ENCODE results near the gene GALNT18. TPM values are rescaled to one million over a fixed set of nuclear protein-coding genes. Genes with fewer than 3 reads are reported as not detected.

The GALNT18 gene
- total RNA-seq, 1 experiment from 2014 or later, result not detected

DNA sequence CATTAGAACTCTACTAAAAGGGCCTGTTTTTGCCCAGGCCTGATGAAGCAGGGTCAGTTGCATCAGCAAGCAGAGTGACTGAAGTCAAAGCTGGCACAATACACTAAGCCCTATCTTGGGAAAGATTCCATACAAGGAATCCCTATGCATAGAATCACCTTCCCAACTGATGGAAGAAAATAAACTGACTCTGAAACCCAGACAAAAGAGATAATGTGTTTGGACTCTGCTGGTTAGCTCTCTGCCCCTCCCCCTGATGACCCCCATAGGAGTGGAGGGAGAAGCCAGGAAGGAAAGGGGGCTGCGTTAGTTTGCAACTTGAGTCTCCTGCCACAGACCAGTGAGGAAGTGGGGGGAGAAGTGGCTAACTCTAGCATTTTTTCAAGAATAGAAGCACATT is 32.9 kb downstream of the GALNT18 start:
- no TSS peak for BruUV-seq (replicated peaks)
- Histone ChIP-seq H3K9me2 (ENCODE audit: insufficient read depth) (no peaks in the 10 kb centered on the region), H3K36me3 (ENCODE audit: low read depth) (no peaks in the 10 kb centered on the region), H3K27ac (no peak overlapping the region), H3K4me2 (no peak overlapping the region), H3K79me2 (ENCODE audit: low read depth) (no peaks in the 10 kb centered on the region), H3F3A (ENCODE audit: insufficient read depth, low read depth) (no peaks in the 10 kb centered on the region), H3K4me3 (no peak overlapping the region), H3K9me3 (ENCODE audit: insufficient read depth, low read depth) (no peaks in the 10 kb centered on the region), H3K4me1 (replicated peaks; ENCODE audit: insufficient read depth) (no peaks in the 10 kb centered on the region), H3K27me3 (ENCODE audit: insufficient read depth, low read depth) (peaks cover 22% of the 10 kb centered on the region), H4K20me1 (ENCODE audit: insufficient read depth) (no peaks in the 10 kb centered on the region), H2AFZ (no peak overlapping the region)
- TF ChIP-seq, protein P1, sequence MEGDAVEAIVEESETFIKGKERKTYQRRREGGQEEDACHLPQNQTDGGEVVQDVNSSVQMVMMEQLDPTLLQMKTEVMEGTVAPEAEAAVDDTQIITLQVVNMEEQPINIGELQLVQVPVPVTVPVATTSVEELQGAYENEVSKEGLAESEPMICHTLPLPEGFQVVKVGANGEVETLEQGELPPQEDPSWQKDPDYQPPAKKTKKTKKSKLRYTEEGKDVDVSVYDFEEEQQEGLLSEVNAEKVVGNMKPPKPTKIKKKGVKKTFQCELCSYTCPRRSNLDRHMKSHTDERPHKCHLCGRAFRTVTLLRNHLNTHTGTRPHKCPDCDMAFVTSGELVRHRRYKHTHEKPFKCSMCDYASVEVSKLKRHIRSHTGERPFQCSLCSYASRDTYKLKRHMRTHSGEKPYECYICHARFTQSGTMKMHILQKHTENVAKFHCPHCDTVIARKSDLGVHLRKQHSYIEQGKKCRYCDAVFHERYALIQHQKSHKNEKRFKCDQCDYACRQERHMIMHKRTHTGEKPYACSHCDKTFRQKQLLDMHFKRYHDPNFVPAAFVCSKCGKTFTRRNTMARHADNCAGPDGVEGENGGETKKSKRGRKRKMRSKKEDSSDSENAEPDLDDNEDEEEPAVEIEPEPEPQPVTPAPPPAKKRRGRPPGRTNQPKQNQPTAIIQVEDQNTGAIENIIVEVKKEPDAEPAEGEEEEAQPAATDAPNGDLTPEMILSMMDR (conservative IDR thresholded peaks at IDR 0.05), result no peak
- TF ChIP-seq EZH2 (IDR thresholded peaks at IDR 0.05; ENCODE audit: low read depth), result no peak
- POLR2A ChIA-PET (ENCODE audit: unreplicated experiment), result no interaction called here
- intact Hi-C loops (cut with micrococcal nuclease; ENCODE audit: unreplicated experiment), result no loop called here
- CTCF ChIA-PET, result no interaction called here
- no peak for DNase-seq

DNA sequence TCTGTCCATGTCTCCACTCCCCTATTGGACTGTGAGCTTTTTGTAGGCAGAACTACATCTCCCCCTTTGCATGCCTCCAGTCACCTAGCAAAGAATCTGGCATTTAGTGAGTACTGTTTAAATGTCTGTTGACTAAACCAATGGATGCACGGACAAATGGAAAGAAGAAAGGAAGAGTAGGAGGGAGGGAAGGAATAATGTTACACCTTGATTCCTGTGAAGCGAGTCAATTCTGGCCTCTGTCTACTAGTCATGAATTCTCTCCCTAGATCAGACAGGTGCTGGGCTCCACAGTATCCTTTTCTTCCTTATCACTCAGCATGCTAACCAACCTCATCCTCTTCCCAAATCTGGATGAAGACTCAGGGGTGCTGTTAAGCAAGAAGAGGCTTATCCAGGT is 33.6 kb downstream of the GALNT18 start:
- Histone ChIP-seq H3K4me3 (no peak overlapping the region), H3K36me3 (ENCODE audit: low read depth) (no peaks in the 10 kb centered on the region), H2AFZ (no peak overlapping the region), H3K79me2 (ENCODE audit: low read depth) (no peaks in the 10 kb centered on the region), H4K20me1 (ENCODE audit: insufficient read depth) (no peaks in the 10 kb centered on the region), H3K27me3 (ENCODE audit: insufficient read depth, low read depth) (peaks cover 27% of the 10 kb centered on the region), H3K9me3 (ENCODE audit: insufficient read depth, low read depth) (no peaks in the 10 kb centered on the region), H3K4me2 (no peak overlapping the region), H3K27ac (no peak overlapping the region), H3K4me1 (replicated peaks; ENCODE audit: insufficient read depth) (no peaks in the 10 kb centered on the region), H3K9me2 (ENCODE audit: insufficient read depth) (no peaks in the 10 kb centered on the region), H3F3A (ENCODE audit: insufficient read depth, low read depth) (no peaks in the 10 kb centered on the region)
- BruUV-seq (replicated peaks), result no TSS peak
- no peak for DNase-seq
- ChIA-PET CTCF (no interaction called here), POLR2A (ENCODE audit: unreplicated experiment) (no interaction called here)
- TF ChIP-seq EZH2 (IDR thresholded peaks at IDR 0.05; ENCODE audit: low read depth), result no peak
- TF ChIP-seq, protein P1 (conservative IDR thresholded peaks at IDR 0.05), result no peak
- intact Hi-C loops (cut with micrococcal nuclease; ENCODE audit: unreplicated experiment), result no loop called here

DNA sequence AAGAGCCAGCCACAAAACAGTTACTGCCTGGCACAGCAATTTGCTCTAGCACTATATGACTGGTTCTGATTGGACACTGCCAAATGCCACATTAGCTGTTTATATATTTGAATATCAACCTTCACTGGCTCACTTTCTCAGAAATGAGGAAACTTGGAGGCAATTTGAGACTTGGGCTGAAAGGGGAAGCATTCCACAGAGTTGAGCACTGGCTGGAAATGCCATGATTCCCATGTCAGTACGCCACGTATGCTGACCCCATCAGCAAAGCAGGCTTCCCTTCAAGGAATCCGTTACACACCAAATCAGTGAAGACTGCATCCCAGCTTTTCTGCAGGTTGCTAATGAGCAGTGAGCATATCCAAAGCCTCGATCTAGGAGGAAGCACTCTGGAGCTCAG is 34.7 kb downstream of the GALNT18 start:
- CTCF ChIA-PET, result no interaction called here

More for the DNA sequence above, 34.7 kb downstream of the GALNT18 start:
- Histone ChIP-seq H3K27ac (no peak overlapping the region), H3K9me3 (ENCODE audit: insufficient read depth, low read depth) (no peaks in the 10 kb centered on the region), H3K36me3 (ENCODE audit: low read depth) (no peaks in the 10 kb centered on the region), H3K4me3 (no peak overlapping the region), H3F3A (ENCODE audit: insufficient read depth, low read depth) (no peaks in the 10 kb centered on the region), H3K4me1 (replicated peaks; ENCODE audit: insufficient read depth) (no peaks in the 10 kb centered on the region), H4K20me1 (ENCODE audit: insufficient read depth) (no peaks in the 10 kb centered on the region), H3K79me2 (ENCODE audit: low read depth) (no peaks in the 10 kb centered on the region), H2AFZ (no peak overlapping the region), H3K27me3 (ENCODE audit: insufficient read depth, low read depth) (peaks cover 38% of the 10 kb centered on the region), H3K9me2 (ENCODE audit: insufficient read depth) (no peaks in the 10 kb centered on the region), H3K4me2 (no peak overlapping the region)
- no TSS peak for BruUV-seq (replicated peaks)
- intact Hi-C loops (cut with micrococcal nuclease; ENCODE audit: unreplicated experiment), result no loop called here
- TF ChIP-seq, protein P1 (conservative IDR thresholded peaks at IDR 0.05), result no peak
- TF ChIP-seq EZH2 (IDR thresholded peaks at IDR 0.05; ENCODE audit: low read depth), result no peak
- POLR2A ChIA-PET (ENCODE audit: unreplicated experiment), result no interaction called here
- no peak for DNase-seq
